GM23338 (cell line): ENCODE measurements around the gene WDR37.

Source experiments
- CREB1 ChIP-seq: fragments of 250-450 bp; sonication (Bioruptor Pico); IDR thresholded peaks from 2 replicates; pipeline ENCODE4 v1.5.0; 2020; ENCODE audit warnings: low read depth, mild to moderate bottlenecking, moderate library complexity
- EZH2 ChIP-seq: fragments of 200-600 bp; sonication (generic); IDR thresholded peaks from one replicate; pipeline ENCODE4 v1.8.0; 2017; ENCODE audit warnings: antibody characterized with exemption, mild to moderate bottlenecking, low read depth; ENCODE audit not compliant: unreplicated experiment
- EZH2phosphoT487 ChIP-seq: fragments of 200-600 bp; sonication (generic); IDR thresholded peaks from one replicate; pipeline ENCODE4 v1.8.1; 2018; ENCODE audit warnings: antibody characterized with exemption; ENCODE audit not compliant: unreplicated experiment
- JUNB ChIP-seq: IDR thresholded peaks from one replicate; pipeline ENCODE4 v1.6.1; 2016; ENCODE audit warnings: antibody characterized with exemption; ENCODE audit not compliant: unreplicated experiment
- NANOG ChIP-seq: IDR thresholded peaks from 2 replicates; pipeline ENCODE4 v1.6.1; 2016; ENCODE audit warnings: antibody characterized with exemption, borderline replicate concordance
- POLR2AphosphoS5 ChIP-seq: IDR thresholded peaks from 2 replicates; pipeline ENCODE4 v1.6.1; 2016; ENCODE audit warnings: antibody characterized with exemption, low read depth
- STAT1 ChIP-seq: IDR thresholded peaks from one replicate; pipeline ENCODE4 v1.6.1; 2016; ENCODE audit warnings: antibody characterized with exemption; ENCODE audit not compliant: unreplicated experiment
- ZNF114 ChIP-seq: fragments of 250-450 bp; sonication (Bioruptor Pico); IDR thresholded peaks from 2 replicates; pipeline ENCODE4 v1.5.0; 2020; ENCODE audit warnings: mild to moderate bottlenecking, moderate library complexity
- ZNF331 ChIP-seq: fragments of 250-450 bp; sonication (Bioruptor Pico); IDR thresholded peaks from 2 replicates; pipeline ENCODE4 v1.5.0; 2020; ENCODE audit warnings: low read depth, mild to moderate bottlenecking, moderate library complexity
- TF ChIP-seq, protein P1 (sequence below), 2 experiments: fragments of 200-600 bp in 1 of 2; sonication (generic) in 1 of 2; conservative IDR thresholded peaks; 2 replicates each; pipeline versions ENCODE4 v1.5.1 to v1.6.1; 2016 to 2017; ENCODE audit warnings: antibody characterized with exemption in 2 of 2, low read depth in 2 of 2, mild to moderate bottlenecking in 2 of 2, moderate library complexity in 1 of 2
- TF ChIP-seq, protein P2 (sequence below): IDR thresholded peaks from one replicate; pipeline ENCODE4 v1.6.1; 2018; ENCODE audit warnings: antibody characterized with exemption; ENCODE audit not compliant: unreplicated experiment
- TF ChIP-seq, protein P3 (sequence below): fragments of 250-450 bp; sonication (Bioruptor Pico); IDR thresholded peaks from 2 replicates; pipeline ENCODE4 v1.5.0; 2020; ENCODE audit warnings: mild to moderate bottlenecking, moderate library complexity
- TF ChIP-seq, protein P4 (sequence below): IDR thresholded peaks from 2 replicates; pipeline ENCODE4 v1.6.1; 2016; ENCODE audit warnings: antibody characterized with exemption

DNA sequence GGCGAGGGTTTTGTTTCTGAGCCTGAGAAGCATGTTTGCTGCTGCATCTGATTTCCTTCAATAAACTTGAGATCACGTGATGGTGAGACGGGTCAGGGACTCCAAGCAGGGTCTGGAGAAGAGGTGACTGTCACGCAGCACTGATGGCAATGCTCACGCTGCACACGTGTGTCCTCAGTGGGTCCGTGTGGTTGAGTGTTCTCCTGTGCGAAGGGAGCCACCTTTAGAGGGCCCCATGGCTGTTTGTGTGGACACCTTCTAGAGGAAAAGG lies 100.4 kb downstream of the WDR37 start:
- TF ChIP-seq, protein P1, sequence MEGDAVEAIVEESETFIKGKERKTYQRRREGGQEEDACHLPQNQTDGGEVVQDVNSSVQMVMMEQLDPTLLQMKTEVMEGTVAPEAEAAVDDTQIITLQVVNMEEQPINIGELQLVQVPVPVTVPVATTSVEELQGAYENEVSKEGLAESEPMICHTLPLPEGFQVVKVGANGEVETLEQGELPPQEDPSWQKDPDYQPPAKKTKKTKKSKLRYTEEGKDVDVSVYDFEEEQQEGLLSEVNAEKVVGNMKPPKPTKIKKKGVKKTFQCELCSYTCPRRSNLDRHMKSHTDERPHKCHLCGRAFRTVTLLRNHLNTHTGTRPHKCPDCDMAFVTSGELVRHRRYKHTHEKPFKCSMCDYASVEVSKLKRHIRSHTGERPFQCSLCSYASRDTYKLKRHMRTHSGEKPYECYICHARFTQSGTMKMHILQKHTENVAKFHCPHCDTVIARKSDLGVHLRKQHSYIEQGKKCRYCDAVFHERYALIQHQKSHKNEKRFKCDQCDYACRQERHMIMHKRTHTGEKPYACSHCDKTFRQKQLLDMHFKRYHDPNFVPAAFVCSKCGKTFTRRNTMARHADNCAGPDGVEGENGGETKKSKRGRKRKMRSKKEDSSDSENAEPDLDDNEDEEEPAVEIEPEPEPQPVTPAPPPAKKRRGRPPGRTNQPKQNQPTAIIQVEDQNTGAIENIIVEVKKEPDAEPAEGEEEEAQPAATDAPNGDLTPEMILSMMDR (conservative IDR thresholded peaks at IDR 0.05; ENCODE audit: low read depth in 2 of 2): no peak
- TF ChIP-seq POLR2AphosphoS5: no peak
- TF ChIP-seq ZNF114 (CRISPR knock-in tag): no peak
- TF ChIP-seq, protein P2, sequence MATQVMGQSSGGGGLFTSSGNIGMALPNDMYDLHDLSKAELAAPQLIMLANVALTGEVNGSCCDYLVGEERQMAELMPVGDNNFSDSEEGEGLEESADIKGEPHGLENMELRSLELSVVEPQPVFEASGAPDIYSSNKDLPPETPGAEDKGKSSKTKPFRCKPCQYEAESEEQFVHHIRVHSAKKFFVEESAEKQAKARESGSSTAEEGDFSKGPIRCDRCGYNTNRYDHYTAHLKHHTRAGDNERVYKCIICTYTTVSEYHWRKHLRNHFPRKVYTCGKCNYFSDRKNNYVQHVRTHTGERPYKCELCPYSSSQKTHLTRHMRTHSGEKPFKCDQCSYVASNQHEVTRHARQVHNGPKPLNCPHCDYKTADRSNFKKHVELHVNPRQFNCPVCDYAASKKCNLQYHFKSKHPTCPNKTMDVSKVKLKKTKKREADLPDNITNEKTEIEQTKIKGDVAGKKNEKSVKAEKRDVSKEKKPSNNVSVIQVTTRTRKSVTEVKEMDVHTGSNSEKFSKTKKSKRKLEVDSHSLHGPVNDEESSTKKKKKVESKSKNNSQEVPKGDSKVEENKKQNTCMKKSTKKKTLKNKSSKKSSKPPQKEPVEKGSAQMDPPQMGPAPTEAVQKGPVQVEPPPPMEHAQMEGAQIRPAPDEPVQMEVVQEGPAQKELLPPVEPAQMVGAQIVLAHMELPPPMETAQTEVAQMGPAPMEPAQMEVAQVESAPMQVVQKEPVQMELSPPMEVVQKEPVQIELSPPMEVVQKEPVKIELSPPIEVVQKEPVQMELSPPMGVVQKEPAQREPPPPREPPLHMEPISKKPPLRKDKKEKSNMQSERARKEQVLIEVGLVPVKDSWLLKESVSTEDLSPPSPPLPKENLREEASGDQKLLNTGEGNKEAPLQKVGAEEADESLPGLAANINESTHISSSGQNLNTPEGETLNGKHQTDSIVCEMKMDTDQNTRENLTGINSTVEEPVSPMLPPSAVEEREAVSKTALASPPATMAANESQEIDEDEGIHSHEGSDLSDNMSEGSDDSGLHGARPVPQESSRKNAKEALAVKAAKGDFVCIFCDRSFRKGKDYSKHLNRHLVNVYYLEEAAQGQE: no peak
- no peak for TF ChIP-seq EZH2
- no peak for TF ChIP-seq EZH2phosphoT487
- TF ChIP-seq JUNB: no peak
- TF ChIP-seq, protein P3, sequence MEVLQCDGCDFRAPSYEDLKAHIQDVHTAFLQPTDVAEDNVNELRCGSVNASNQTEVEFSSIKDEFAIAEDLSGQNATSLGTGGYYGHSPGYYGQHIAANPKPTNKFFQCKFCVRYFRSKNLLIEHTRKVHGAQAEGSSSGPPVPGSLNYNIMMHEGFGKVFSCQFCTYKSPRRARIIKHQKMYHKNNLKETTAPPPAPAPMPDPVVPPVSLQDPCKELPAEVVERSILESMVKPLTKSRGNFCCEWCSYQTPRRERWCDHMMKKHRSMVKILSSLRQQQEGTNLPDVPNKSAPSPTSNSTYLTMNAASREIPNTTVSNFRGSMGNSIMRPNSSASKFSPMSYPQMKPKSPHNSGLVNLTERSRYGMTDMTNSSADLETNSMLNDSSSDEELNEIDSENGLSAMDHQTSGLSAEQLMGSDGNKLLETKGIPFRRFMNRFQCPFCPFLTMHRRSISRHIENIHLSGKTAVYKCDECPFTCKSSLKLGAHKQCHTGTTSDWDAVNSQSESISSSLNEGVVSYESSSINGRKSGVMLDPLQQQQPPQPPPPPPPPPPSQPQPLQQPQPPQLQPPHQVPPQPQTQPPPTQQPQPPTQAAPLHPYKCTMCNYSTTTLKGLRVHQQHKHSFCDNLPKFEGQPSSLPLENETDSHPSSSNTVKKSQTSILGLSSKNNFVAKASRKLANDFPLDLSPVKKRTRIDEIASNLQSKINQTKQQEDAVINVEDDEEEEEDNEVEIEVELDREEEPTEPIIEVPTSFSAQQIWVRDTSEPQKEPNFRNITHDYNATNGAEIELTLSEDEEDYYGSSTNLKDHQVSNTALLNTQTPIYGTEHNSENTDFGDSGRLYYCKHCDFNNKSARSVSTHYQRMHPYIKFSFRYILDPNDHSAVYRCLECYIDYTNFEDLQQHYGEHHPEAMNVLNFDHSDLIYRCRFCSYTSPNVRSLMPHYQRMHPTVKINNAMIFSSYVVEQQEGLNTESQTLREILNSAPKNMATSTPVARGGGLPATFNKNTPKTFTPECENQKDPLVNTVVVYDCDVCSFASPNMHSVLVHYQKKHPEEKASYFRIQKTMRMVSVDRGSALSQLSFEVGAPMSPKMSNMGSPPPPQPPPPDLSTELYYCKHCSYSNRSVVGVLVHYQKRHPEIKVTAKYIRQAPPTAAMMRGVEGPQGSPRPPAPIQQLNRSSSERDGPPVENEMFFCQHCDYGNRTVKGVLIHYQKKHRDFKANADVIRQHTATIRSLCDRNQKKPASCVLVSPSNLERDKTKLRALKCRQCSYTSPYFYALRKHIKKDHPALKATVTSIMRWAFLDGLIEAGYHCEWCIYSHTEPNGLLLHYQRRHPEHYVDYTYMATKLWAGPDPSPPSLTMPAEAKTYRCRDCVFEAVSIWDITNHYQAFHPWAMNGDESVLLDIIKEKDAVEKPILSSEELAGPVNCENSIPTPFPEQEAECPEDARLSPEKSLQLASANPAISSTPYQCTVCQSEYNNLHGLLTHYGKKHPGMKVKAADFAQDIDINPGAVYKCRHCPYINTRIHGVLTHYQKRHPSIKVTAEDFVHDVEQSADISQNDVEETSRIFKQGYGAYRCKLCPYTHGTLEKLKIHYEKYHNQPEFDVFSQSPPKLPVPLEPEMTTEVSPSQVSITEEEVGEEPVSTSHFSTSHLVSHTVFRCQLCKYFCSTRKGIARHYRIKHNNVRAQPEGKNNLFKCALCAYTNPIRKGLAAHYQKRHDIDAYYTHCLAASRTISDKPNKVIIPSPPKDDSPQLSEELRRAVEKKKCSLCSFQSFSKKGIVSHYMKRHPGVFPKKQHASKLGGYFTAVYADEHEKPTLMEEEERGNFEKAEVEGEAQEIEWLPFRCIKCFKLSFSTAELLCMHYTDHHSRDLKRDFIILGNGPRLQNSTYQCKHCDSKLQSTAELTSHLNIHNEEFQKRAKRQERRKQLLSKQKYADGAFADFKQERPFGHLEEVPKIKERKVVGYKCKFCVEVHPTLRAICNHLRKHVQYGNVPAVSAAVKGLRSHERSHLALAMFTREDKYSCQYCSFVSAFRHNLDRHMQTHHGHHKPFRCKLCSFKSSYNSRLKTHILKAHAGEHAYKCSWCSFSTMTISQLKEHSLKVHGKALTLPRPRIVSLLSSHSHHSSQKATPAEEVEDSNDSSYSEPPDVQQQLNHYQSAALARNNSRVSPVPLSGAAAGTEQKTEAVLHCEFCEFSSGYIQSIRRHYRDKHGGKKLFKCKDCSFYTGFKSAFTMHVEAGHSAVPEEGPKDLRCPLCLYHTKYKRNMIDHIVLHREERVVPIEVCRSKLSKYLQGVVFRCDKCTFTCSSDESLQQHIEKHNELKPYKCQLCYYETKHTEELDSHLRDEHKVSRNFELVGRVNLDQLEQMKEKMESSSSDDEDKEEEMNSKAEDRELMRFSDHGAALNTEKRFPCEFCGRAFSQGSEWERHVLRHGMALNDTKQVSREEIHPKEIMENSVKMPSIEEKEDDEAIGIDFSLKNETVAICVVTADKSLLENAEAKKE (CRISPR knock-in tag): no peak
- TF ChIP-seq ZNF331 (CRISPR knock-in tag): no peak
- no peak for TF ChIP-seq CREB1
- no peak for TF ChIP-seq STAT1
- TF ChIP-seq, protein P4, sequence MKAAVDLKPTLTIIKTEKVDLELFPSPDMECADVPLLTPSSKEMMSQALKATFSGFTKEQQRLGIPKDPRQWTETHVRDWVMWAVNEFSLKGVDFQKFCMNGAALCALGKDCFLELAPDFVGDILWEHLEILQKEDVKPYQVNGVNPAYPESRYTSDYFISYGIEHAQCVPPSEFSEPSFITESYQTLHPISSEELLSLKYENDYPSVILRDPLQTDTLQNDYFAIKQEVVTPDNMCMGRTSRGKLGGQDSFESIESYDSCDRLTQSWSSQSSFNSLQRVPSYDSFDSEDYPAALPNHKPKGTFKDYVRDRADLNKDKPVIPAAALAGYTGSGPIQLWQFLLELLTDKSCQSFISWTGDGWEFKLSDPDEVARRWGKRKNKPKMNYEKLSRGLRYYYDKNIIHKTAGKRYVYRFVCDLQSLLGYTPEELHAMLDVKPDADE: no peak
- TF ChIP-seq NANOG: no peak
